HepG2 (cell line): ENCODE data around the gene JAKMIP2. TPM values are rescaled to one million over a fixed set of nuclear protein-coding genes. Genes with fewer than 3 reads are reported as not detected.
A peak's percentile ranks its signal among the peaks of the same experiment; 100 is the strongest.

Source experiments
- BCL6 ChIP-seq: IDR thresholded peaks from 2 replicates; pipeline ENCODE4 v1.6.1; 2016; ENCODE audit warnings: missing genetic modification reagents, missing compliant biosample characterization
- CENPBD1 ChIP-seq: sonication (generic); formaldehyde crosslinking; IDR thresholded peaks from 2 replicates; pipeline ENCODE4 v1.8.0; 2022; ENCODE audit warnings: missing genetic modification reagents, low read depth, mild to moderate bottlenecking, borderline replicate concordance
- ELF3 ChIP-seq: IDR thresholded peaks from 2 replicates; pipeline ENCODE4 v1.6.1; 2016; ENCODE audit warnings: missing genetic modification reagents, missing compliant biosample characterization
- MIER3 ChIP-seq: IDR thresholded peaks from 2 replicates; pipeline ENCODE4 v1.6.1; 2016; ENCODE audit warnings: missing compliant biosample characterization, borderline replicate concordance
- NCOA1 ChIP-seq: sonication (generic); formaldehyde crosslinking; IDR thresholded peaks from 2 replicates; pipeline ENCODE4 v1.9.0; 2021; ENCODE audit warnings: missing genetic modification reagents
- RARG ChIP-seq: sonication (generic); formaldehyde crosslinking; IDR thresholded peaks from 2 replicates; pipeline ENCODE4 v1.4.0; 2020; ENCODE audit warnings: low read depth, mild to moderate bottlenecking, missing genetic modification reagents
- REXO4 ChIP-seq: sonication (generic); formaldehyde crosslinking; IDR thresholded peaks from 2 replicates; pipeline ENCODE4 v1.8.0; 2022; ENCODE audit warnings: missing genetic modification reagents, mild to moderate bottlenecking, borderline replicate concordance
- ZFP91 ChIP-seq: sonication (generic); formaldehyde crosslinking; IDR thresholded peaks from 2 replicates; pipeline ENCODE4 v1.9.0; 2022; ENCODE audit warnings: missing genetic modification reagents, mild to moderate bottlenecking, borderline replicate concordance
- ZNF446 ChIP-seq: sonication (generic); formaldehyde crosslinking; IDR thresholded peaks from 2 replicates; pipeline ENCODE4 v1.5.0; 2020; ENCODE audit warnings: mild to moderate bottlenecking, missing genetic modification reagents
- ZNF772 ChIP-seq: sonication (generic); formaldehyde crosslinking; IDR thresholded peaks from 2 replicates; pipeline ENCODE4 v1.5.0; 2020; ENCODE audit warnings: mild to moderate bottlenecking, missing genetic modification reagents
- ZNF782 ChIP-seq: sonication (generic); formaldehyde crosslinking; IDR thresholded peaks from 2 replicates; pipeline ENCODE4 v1.4.0; 2020; ENCODE audit warnings: missing genetic modification reagents, mild to moderate bottlenecking, borderline replicate concordance
- polyA plus RNA-seq, 8 experiments: library from polyadenylated mRNA; depleted of rRNA in 3 of 8; stranded (reverse) in 7 of 8; unstranded in 1 of 8; fragments of >200 nt; fragmentation: Illumina TruSeq in 4 of 8; extraction: Trizol in 4 of 8; gene quantifications; 2 replicates each; pipeline versions ENCODE4 v1.2.1 to v1.2.3, GENCODE V29; 2011 to 2016; ENCODE audit warnings: low read depth in 4 of 8, missing spikeins in 1 of 8, mixed read lengths in 1 of 8; ENCODE audit not compliant: insufficient read depth in 1 of 8
- total RNA-seq, 5 experiments: library from RNA; depleted of rRNA; stranded (reverse); fragments of >200 nt; fragmentation: Illumina TruSeq; extraction: Trizol; gene quantifications; 2 replicates each; pipeline ENCODE4 v1.2.3, GENCODE V29; 2016; ENCODE audit warnings: low read depth in 1 of 5
- TF ChIP-seq, protein P1 (sequence below), 2 experiments: fragments of 450-650 bp in 1 of 2; sonication (generic) in 1 of 2; formaldehyde crosslinking in 1 of 2; IDR thresholded peaks; 2 replicates each; pipeline versions ENCODE4 v1.6.1 to v1.8.0; 2016 to 2022; ENCODE audit warnings: antibody characterized with exemption in 1 of 2, mild to moderate bottlenecking in 1 of 2, missing genetic modification reagents in 1 of 2
- TF ChIP-seq, protein P2 (sequence below): sonication (generic); formaldehyde crosslinking; IDR thresholded peaks from 2 replicates; pipeline ENCODE4 v1.4.0; 2020; ENCODE audit warnings: mild to moderate bottlenecking, missing genetic modification reagents

Gene JAKMIP2
- total and polyA plus RNA-seq, 2 of the 13 experiments (the other 11 are each of a cell fraction or from before 2014, with no cell fraction given), result 0.04 to 2.1 TPM

DNA sequence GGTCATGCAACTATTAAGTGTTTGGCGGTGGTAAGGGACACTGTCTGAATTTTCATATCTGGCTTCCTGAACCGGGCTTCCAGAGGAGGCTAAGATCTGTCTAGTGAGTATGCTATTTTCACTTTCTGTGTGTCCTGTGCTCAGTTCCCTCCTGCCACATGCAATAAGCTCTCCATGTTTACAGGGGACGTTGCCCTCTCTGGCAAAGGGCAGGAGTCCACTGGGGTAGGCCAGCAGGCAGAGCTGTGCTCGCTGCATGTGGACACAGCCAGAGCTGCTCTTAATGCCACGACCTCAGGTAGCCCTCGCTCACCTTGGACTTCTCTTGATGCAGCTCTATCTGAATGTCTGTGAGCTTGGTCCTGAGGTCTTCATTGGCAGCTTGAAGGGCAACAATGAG lies 111.2 kb downstream of the JAKMIP2 start (continued):
- no peak for TF ChIP-seq RARG (CRISPR knock-in tag)
- TF ChIP-seq, protein P1, sequence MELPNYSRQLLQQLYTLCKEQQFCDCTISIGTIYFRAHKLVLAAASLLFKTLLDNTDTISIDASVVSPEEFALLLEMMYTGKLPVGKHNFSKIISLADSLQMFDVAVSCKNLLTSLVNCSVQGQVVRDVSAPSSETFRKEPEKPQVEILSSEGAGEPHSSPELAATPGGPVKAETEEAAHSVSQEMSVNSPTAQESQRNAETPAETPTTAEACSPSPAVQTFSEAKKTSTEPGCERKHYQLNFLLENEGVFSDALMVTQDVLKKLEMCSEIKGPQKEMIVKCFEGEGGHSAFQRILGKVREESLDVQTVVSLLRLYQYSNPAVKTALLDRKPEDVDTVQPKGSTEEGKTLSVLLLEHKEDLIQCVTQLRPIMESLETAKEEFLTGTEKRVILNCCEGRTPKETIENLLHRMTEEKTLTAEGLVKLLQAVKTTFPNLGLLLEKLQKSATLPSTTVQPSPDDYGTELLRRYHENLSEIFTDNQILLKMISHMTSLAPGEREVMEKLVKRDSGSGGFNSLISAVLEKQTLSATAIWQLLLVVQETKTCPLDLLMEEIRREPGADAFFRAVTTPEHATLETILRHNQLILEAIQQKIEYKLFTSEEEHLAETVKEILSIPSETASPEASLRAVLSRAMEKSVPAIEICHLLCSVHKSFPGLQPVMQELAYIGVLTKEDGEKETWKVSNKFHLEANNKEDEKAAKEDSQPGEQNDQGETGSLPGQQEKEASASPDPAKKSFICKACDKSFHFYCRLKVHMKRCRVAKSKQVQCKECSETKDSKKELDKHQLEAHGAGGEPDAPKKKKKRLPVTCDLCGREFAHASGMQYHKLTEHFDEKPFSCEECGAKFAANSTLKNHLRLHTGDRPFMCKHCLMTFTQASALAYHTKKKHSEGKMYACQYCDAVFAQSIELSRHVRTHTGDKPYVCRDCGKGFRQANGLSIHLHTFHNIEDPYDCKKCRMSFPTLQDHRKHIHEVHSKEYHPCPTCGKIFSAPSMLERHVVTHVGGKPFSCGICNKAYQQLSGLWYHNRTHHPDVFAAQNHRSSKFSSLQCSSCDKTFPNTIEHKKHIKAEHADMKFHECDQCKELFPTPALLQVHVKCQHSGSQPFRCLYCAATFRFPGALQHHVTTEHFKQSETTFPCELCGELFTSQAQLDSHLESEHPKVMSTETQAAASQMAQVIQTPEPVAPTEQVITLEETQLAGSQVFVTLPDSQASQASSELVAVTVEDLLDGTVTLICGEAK (IDR thresholded peaks at IDR 0.05), result no peak
- TF ChIP-seq, protein P1 (CRISPR knock-in tag; IDR thresholded peaks at IDR 0.05), result peak; percentile 74; the same call in 1 of the 2 replicates
- no peak for TF ChIP-seq ZNF782 (CRISPR knock-in tag)
- no peak for TF ChIP-seq CENPBD1 (CRISPR knock-in tag)
- TF ChIP-seq NCOA1 (CRISPR knock-in tag), result no peak
- TF ChIP-seq, protein P2, sequence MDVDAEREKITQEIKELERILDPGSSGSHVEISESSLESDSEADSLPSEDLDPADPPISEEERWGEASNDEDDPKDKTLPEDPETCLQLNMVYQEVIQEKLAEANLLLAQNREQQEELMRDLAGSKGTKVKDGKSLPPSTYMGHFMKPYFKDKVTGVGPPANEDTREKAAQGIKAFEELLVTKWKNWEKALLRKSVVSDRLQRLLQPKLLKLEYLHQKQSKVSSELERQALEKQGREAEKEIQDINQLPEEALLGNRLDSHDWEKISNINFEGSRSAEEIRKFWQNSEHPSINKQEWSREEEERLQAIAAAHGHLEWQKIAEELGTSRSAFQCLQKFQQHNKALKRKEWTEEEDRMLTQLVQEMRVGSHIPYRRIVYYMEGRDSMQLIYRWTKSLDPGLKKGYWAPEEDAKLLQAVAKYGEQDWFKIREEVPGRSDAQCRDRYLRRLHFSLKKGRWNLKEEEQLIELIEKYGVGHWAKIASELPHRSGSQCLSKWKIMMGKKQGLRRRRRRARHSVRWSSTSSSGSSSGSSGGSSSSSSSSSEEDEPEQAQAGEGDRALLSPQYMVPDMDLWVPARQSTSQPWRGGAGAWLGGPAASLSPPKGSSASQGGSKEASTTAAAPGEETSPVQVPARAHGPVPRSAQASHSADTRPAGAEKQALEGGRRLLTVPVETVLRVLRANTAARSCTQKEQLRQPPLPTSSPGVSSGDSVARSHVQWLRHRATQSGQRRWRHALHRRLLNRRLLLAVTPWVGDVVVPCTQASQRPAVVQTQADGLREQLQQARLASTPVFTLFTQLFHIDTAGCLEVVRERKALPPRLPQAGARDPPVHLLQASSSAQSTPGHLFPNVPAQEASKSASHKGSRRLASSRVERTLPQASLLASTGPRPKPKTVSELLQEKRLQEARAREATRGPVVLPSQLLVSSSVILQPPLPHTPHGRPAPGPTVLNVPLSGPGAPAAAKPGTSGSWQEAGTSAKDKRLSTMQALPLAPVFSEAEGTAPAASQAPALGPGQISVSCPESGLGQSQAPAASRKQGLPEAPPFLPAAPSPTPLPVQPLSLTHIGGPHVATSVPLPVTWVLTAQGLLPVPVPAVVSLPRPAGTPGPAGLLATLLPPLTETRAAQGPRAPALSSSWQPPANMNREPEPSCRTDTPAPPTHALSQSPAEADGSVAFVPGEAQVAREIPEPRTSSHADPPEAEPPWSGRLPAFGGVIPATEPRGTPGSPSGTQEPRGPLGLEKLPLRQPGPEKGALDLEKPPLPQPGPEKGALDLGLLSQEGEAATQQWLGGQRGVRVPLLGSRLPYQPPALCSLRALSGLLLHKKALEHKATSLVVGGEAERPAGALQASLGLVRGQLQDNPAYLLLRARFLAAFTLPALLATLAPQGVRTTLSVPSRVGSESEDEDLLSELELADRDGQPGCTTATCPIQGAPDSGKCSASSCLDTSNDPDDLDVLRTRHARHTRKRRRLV (CRISPR knock-in tag), result no peak
- peak; percentile 39; the same call in 1 of the 2 replicates for TF ChIP-seq ELF3 (CRISPR knock-in tag)
- peak; percentile 74; the same call in 1 of the 2 replicates for TF ChIP-seq MIER3 (CRISPR knock-in tag)
- no peak for TF ChIP-seq REXO4 (CRISPR knock-in tag)
- peak; percentile 23; the same call in 1 of the 2 replicates for TF ChIP-seq ZFP91
- TF ChIP-seq ZNF772, result no peak
- peak; percentile 76 for TF ChIP-seq BCL6 (CRISPR knock-in tag)
- no peak for TF ChIP-seq ZNF446 (CRISPR knock-in tag)
